K562 (cell line): Measurements from ENCODE around the gene BICDL1. TPM values are rescaled to one million over a fixed set of nuclear protein-coding genes. Genes with fewer than 3 reads are reported as not detected.
A peak's percentile ranks its signal among the peaks of the same experiment; 100 is the strongest.

Source experiments
- C11orf30 ChIP-seq: fragments of 450-650 bp; IDR thresholded peaks from 2 replicates; pipeline ENCODE4 v1.6.1; 2016; ENCODE audit warnings: low read depth, mild to moderate bottlenecking
- EP400 ChIP-seq: fragments of 450-650 bp; IDR thresholded peaks from 2 replicates; pipeline ENCODE4 v1.6.1; 2017; ENCODE audit warnings: antibody characterized with exemption, mild to moderate bottlenecking, moderate library complexity
- FOSL1 ChIP-seq: fragments of 200-800 bp; sonication (Bioruptor generic); conservative IDR thresholded peaks from 2 replicates; pipeline ENCODE4 v1.6.1; 2016; ENCODE audit warnings: missing genetic modification characterization, missing compliant biosample characterization
- KDM2B ChIP-seq: fragments of 250-450 bp; sonication (Bioruptor Pico); IDR thresholded peaks from 2 replicates; pipeline ENCODE4 v1.8.0; 2021; ENCODE audit warnings: mild to moderate bottlenecking, moderate library complexity
- MAX ChIP-seq: sonication (generic); formaldehyde crosslinking; IDR thresholded peaks from 2 replicates; pipeline ENCODE4 v1.9.0; 2022; ENCODE audit warnings: mild to moderate bottlenecking, missing genetic modification reagents
- MXD1 ChIP-seq: fragments of 250-450 bp; sonication (Bioruptor Pico); IDR thresholded peaks from 2 replicates; pipeline ENCODE4 v1.8.0; 2021; ENCODE audit warnings: borderline replicate concordance, mild to moderate bottlenecking, moderate library complexity; ENCODE audit not compliant: poor library complexity, severe bottlenecking
- NFE2L1 ChIP-seq: fragments of 450-650 bp; IDR thresholded peaks from 2 replicates; pipeline ENCODE4 v1.6.1; 2016; ENCODE audit warnings: missing genetic modification characterization, low read depth, mild to moderate bottlenecking, missing compliant biosample characterization, moderate library complexity, borderline replicate concordance
- NONO ChIP-seq, 2 experiments: fragments of 200-400 bp in 1 of 2; fragments of 450-650 bp in 1 of 2; formaldehyde crosslinking in 1 of 2; IDR thresholded peaks; 2 replicates each; pipeline ENCODE4 v1.6.1; 2017; ENCODE audit warnings: low read depth in 2 of 2, mild to moderate bottlenecking in 2 of 2, moderate library complexity in 2 of 2, low read length in 1 of 2
- NR4A1 ChIP-seq, 2 experiments: fragments of 250-450 bp in 1 of 2; fragments of 450-650 bp in 1 of 2; sonication (Bioruptor Pico) in 1 of 2; IDR thresholded peaks; 2 replicates each; pipeline versions ENCODE4 v1.4.0 to v1.6.1; 2016 to 2020; ENCODE audit warnings: mild to moderate bottlenecking in 2 of 2, missing compliant biosample characterization in 1 of 2, missing genetic modification characterization in 1 of 2, moderate library complexity in 1 of 2
- SIN3A ChIP-seq, 2 experiments: fragments of 150-350 bp in 1 of 2; IDR thresholded peaks; 2 replicates each; pipeline ENCODE4 v1.6.1; 2011 to 2016; ENCODE audit warnings: borderline replicate concordance in 2 of 2, low read depth in 2 of 2, low read length in 2 of 2, mild to moderate bottlenecking in 2 of 2, moderate library complexity in 2 of 2; ENCODE audit not compliant: control insufficient read depth in 1 of 2
- ZNF212 ChIP-seq: fragments of 450-650 bp; formaldehyde crosslinking; IDR thresholded peaks from 2 replicates; pipeline ENCODE4 v1.4.0; 2020; ENCODE audit warnings: mild to moderate bottlenecking
- ZNF740 ChIP-seq, 3 experiments: fragments of 200-800 bp in 1 of 3; sonication (Bioruptor generic) in 1 of 3; sonication (generic) in 1 of 3; formaldehyde crosslinking in 1 of 3; IDR thresholded peaks; 2 replicates each; pipeline versions ENCODE4 v1.6.1 to v1.8.0; 2016 to 2022; ENCODE audit warnings: mild to moderate bottlenecking in 2 of 3, missing compliant biosample characterization in 2 of 3, missing genetic modification characterization in 2 of 3, missing genetic modification reagents in 1 of 3
- polyA plus RNA-seq, 8 experiments: library from polyadenylated mRNA; depleted of rRNA in 4 of 8; stranded (reverse) in 5 of 8; unstranded in 3 of 8; fragments of >200 nt; fragmentation: Nextera tagmentation in 2 of 8; fragmentation: Illumina TruSeq in 1 of 8; extraction: Ambion mirVana in 2 of 8; extraction: Trizol in 1 of 8; gene quantifications; 2 replicates each; pipeline versions ENCODE4 v1.2.1 to v1.2.3, GENCODE V29; 2011 to 2014; ENCODE audit warnings: inconsistent platforms in 1 of 8, missing spikeins in 1 of 8
- total RNA-seq, 7 experiments: library from RNA; depleted of rRNA in 6 of 7; stranded (reverse); fragments of >200 nt in 6 of 7; fragmentation: Illumina TruSeq in 2 of 7; extraction: Trizol in 2 of 7; gene quantifications; 2 replicates each; pipeline versions ENCODE4 v1.2.1 to v1.2.3, GENCODE V29; 2011 to 2021; ENCODE audit warnings: low replicate concordance in 1 of 7
- TF ChIP-seq, protein P1 (sequence below), 2 experiments: fragments of 450-650 bp in 1 of 2; sonication (generic) in 1 of 2; formaldehyde crosslinking in 1 of 2; IDR thresholded peaks in 1 of 2; conservative IDR thresholded peaks in 1 of 2; 2 replicates each; pipeline versions ENCODE4 v1.6.1 to v1.8.1; 2016 to 2023; ENCODE audit warnings: mild to moderate bottlenecking in 2 of 2, moderate library complexity in 2 of 2, inconsistent platforms in 1 of 2, missing genetic modification reagents in 1 of 2
- TF ChIP-seq, protein P2 (sequence below): fragments of 250-450 bp; sonication (Bioruptor Pico); IDR thresholded peaks from 2 replicates; pipeline ENCODE4 v1.4.0; 2020; ENCODE audit warnings: borderline replicate concordance

BICDL1 gene
- total and polyA plus RNA-seq, 9 of the 15 experiments (the other 6 are each of a cell fraction or from before 2014, with no cell fraction given) = 0.06 to 2.0 (median 0.58) TPM

DNA sequence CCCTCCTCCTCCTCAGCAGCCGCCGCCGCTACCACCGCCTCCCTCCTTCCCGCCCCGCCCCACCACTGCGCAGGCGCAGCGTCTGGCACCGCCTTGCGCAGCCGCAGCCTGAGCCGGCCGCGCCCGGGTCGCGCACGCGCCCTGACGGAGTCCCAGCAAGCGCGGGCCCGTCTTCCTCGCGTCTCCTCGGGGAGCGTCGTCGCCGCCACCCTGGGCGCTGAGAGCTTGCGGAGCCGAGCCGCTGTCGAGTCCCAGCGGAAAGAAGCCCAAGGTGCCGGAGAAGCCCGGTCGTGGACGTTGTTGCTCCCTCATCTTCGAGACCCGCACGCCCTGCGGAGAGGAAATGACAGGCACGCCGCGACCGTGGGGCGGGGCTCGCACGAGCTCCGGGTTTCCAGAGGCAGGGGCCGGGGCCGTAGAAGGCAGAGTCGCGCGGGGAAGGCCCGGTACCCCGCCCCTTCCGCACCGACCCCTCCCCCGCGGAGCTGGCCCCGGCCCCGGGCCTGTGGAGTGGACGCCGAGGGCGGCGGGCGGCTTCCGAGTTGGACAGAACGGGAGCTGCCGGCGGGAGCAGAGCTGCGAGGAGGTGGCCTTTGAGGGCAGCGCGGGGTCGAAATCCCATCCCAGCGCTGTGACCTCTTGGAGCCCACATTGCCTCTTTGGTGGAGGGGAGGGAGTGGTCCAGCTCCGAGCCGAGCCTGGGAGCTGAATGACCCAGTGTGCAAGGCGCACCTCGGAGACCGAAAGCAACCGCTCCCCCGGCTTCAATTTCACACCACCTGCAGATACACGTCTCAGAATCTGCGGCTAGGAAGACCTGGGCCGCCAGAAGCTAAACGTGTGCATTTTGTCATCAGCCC lies 128.0 kb downstream of the BICDL1 start (continued):
- TF ChIP-seq MXD1 (CRISPR knock-in tag) (peak; percentile 51), NFE2L1 (no peak), ZNF212 (0 out of 2 replicates have a peak, but pooled peaks have one; percentile 69), MAX (CRISPR knock-in tag) (peak; percentile 86), FOSL1 (tag) (no peak; the same call in 1 of the 2 replicates), EP400 (peak; percentile 91), NONO (IDR thresholded peaks at IDR 0.05; ENCODE audit: low read depth in 2 of 2, low read length in 1 of 2) (peak in 1 of 2 experiments; percentile 69; a peak in 1 of 4 replicates), ZNF740 (CRISPR knock-in tag; IDR thresholded peaks at IDR 0.05) (no peak), ZNF740 (tag; IDR thresholded peaks at IDR 0.05) (no peak), SIN3A (IDR thresholded peaks at IDR 0.05; ENCODE audit: borderline replicate concordance in 2 of 2, control insufficient read depth in 1 of 2, low read depth in 2 of 2, low read length in 2 of 2) (peak; percentile 87; a peak in 3 of 4 replicates), KDM2B (CRISPR knock-in tag) (peak; percentile 50; the same call in 1 of the 2 replicates), NR4A1 (CRISPR knock-in tag; IDR thresholded peaks at IDR 0.05) (0 out of 2 replicates have a peak, but pooled peaks have one; percentile 32), NR4A1 (tag; IDR thresholded peaks at IDR 0.05) (no peak), C11orf30 (peak; percentile 10; the same call in 1 of the 2 replicates)
- TF ChIP-seq, protein P1, sequence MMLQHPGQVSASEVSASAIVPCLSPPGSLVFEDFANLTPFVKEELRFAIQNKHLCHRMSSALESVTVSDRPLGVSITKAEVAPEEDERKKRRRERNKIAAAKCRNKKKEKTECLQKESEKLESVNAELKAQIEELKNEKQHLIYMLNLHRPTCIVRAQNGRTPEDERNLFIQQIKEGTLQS (IDR thresholded peaks at IDR 0.05) = no peak
- TF ChIP-seq, protein P1 (CRISPR knock-in tag; conservative IDR thresholded peaks at IDR 0.05) = no peak
- TF ChIP-seq, protein P2, sequence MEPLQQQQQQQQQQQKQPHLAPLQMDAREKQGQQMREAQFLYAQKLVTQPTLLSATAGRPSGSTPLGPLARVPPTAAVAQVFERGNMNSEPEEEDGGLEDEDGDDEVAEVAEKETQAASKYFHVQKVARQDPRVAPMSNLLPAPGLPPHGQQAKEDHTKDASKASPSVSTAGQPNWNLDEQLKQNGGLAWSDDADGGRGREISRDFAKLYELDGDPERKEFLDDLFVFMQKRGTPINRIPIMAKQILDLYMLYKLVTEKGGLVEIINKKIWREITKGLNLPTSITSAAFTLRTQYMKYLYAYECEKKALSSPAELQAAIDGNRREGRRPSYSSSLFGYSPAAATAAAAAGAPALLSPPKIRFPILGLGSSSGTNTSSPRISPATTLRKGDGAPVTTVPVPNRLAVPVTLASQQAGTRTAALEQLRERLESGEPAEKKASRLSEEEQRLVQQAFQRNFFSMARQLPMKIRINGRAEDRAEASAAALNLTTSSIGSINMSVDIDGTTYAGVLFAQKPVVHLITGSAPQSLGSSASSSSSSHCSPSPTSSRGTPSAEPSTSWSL (CRISPR knock-in tag) = 0 out of 2 replicates have a peak, but pooled peaks have one; percentile 54
